ENCODE results near the gene RBCK1.

RBCK1 gene

GRCh38 chr20:396252-396618, 11.9 kb upstream of the RBCK1 start:
- DNase-seq (ENCODE audit: low spot score): no peak
- no peaks in the 10 kb centered on the region for H3K9me3 ChIP-seq (ENCODE audit: severe bottlenecking)
- no peaks in the 10 kb centered on the region for H3K27me3 ChIP-seq (ENCODE audit: insufficient read depth, poor library complexity, severe bottlenecking)
- H3K4me3 ChIP-seq (ENCODE audit: severe bottlenecking): no peak overlapping the region
- TF ChIP-seq CTCF (IDR thresholded peaks at IDR 0.05; ENCODE audit: poor library complexity, severe bottlenecking): no peak
- peak overlapping the region; percentile 20 for H3K27ac ChIP-seq (ENCODE audit: poor library complexity, severe bottlenecking)
- H3K36me3 ChIP-seq (ENCODE audit: low read depth): peaks cover 73% of the 10 kb centered on the region
- ATAC-seq (ENCODE audit: low read depth): no peak
- H3K4me1 ChIP-seq (ENCODE audit: insufficient read depth, poor library complexity, severe bottlenecking): peaks cover 12% of the 10 kb centered on the region

GRCh38 chr20:396619-397431, 11.3 kb upstream of the RBCK1 start:
- H3K4me3 ChIP-seq (ENCODE audit: severe bottlenecking): no peak overlapping the region
- peak; percentile 7; the same call in 1 of the 3 replicates for ATAC-seq (ENCODE audit: low read depth)
- peaks cover 17% of the 10 kb centered on the region for H3K4me1 ChIP-seq (ENCODE audit: insufficient read depth, poor library complexity, severe bottlenecking)
- H3K36me3 ChIP-seq (ENCODE audit: low read depth): peaks cover 68% of the 10 kb centered on the region
- H3K27me3 ChIP-seq (ENCODE audit: insufficient read depth, poor library complexity, severe bottlenecking): no peaks in the 10 kb centered on the region
- no peak for TF ChIP-seq CTCF (IDR thresholded peaks at IDR 0.05; ENCODE audit: poor library complexity, severe bottlenecking)
- no peaks in the 10 kb centered on the region for H3K9me3 ChIP-seq (ENCODE audit: severe bottlenecking)
- peak overlapping the region; percentile 20 for H3K27ac ChIP-seq (ENCODE audit: poor library complexity, severe bottlenecking)
- no peak for DNase-seq (ENCODE audit: low spot score)

GRCh38 chr20:397432-398237, 10.5 kb upstream of the RBCK1 start:
- no peak for TF ChIP-seq CTCF (IDR thresholded peaks at IDR 0.05; ENCODE audit: poor library complexity, severe bottlenecking)
- H3K4me1 ChIP-seq (ENCODE audit: insufficient read depth, poor library complexity, severe bottlenecking): peaks cover 23% of the 10 kb centered on the region
- no peak for DNase-seq (ENCODE audit: low spot score)
- peak overlapping the region; percentile 20 for H3K27ac ChIP-seq (ENCODE audit: poor library complexity, severe bottlenecking)
- no peak overlapping the region for H3K4me3 ChIP-seq (ENCODE audit: severe bottlenecking)
- ATAC-seq (ENCODE audit: low read depth): no peak
- peaks cover 60% of the 10 kb centered on the region for H3K36me3 ChIP-seq (ENCODE audit: low read depth)
- no peaks in the 10 kb centered on the region for H3K27me3 ChIP-seq (ENCODE audit: insufficient read depth, poor library complexity, severe bottlenecking)
- no peaks in the 10 kb centered on the region for H3K9me3 ChIP-seq (ENCODE audit: severe bottlenecking)

GRCh38 chr20:399182-399707, 8.9 kb upstream of the RBCK1 start:
- no peak for TF ChIP-seq CTCF (IDR thresholded peaks at IDR 0.05; ENCODE audit: poor library complexity, severe bottlenecking)
- DNase-seq (ENCODE audit: low spot score) (no peak), ATAC-seq (ENCODE audit: low read depth) (no peak)
- peaks cover 2% of the 10 kb centered on the region for H3K9me3 ChIP-seq (ENCODE audit: severe bottlenecking)
- H3K27me3 ChIP-seq (ENCODE audit: insufficient read depth, poor library complexity, severe bottlenecking): no peaks in the 10 kb centered on the region
- H3K27ac ChIP-seq (ENCODE audit: poor library complexity, severe bottlenecking): peak overlapping the region; percentile 96
- H3K36me3 ChIP-seq (ENCODE audit: low read depth): peaks cover 44% of the 10 kb centered on the region
- H3K4me1 ChIP-seq (ENCODE audit: insufficient read depth, poor library complexity, severe bottlenecking): peaks cover 23% of the 10 kb centered on the region
- no peak overlapping the region for H3K4me3 ChIP-seq (ENCODE audit: severe bottlenecking)

Data from RWPE2 (cell line).